B cell (primary cell): ENCODE measurements around the gene NHS. TPM values are rescaled to one million over a fixed set of nuclear protein-coding genes. Genes with fewer than 3 reads are reported as not detected.

Experiments used
- ATAC-seq: fragments of 200-7000 bp; cut with Tn5 transposase; one replicate; pipeline ENCODE4 v1.10.0; 2021; ENCODE audit warnings: low read depth, mild to moderate bottlenecking, moderate number of reproducible peaks, moderate library complexity
- CTCF ChIA-PET: fragments of 350-600 bp; sonication (Branson Sonifier 250); formaldehyde crosslinking; loops from one replicate; lab custom pipeline; 2021; ENCODE audit warnings: antibody characterized with exemption, inconsistent platforms; lab: Charles Lee
- POLR2A ChIA-PET: fragments of 350-600 bp; sonication (Branson Sonifier 250); formaldehyde crosslinking; loops from one replicate; lab custom pipeline; 2021; ENCODE audit warnings: antibody characterized with exemption; lab: Charles Lee
- DNase-seq: peaks from one replicate; pipeline ENCODE4 v3.0.0; 2013
- H2AFZ ChIP-seq: 2 replicates; pipeline ENCODE4 v1.6.1; 2012; ENCODE audit warnings: mild to moderate bottlenecking, low read depth, low read length; ENCODE audit not compliant: insufficient read depth, poor library complexity, severe bottlenecking
- H3K27ac ChIP-seq, 2 donors: 1 replicate in 1 of 2; 2 replicates in 1 of 2; pipeline ENCODE4 v1.5.1; 2012 to 2013; ENCODE audit warnings: low read length in 2 of 2, mild to moderate bottlenecking in 2 of 2, moderate library complexity in 1 of 2
- H3K27me3 ChIP-seq, 4 experiments: fragments of 200-600 bp in 1 of 4; sonication (generic) in 1 of 4; replicated peaks in 1 of 4; 1 replicate in 2 of 4; 2 replicates in 2 of 4; pipeline versions ENCODE4 v1.6.1 to v1.7.0; 2013 to 2016; ENCODE audit warnings: low read length in 3 of 4, mild to moderate bottlenecking in 2 of 4, mixed read lengths in 1 of 4, moderate library complexity in 1 of 4; ENCODE audit not compliant: insufficient read depth in 4 of 4, control insufficient read depth in 3 of 4; ENCODE audit errors: control extremely low read depth in 1 of 4
- H3K36me3 ChIP-seq, 2 experiments: replicated peaks in 1 of 2; 1 replicate in 1 of 2; 2 replicates in 1 of 2; pipeline versions ENCODE4 v1.6.1 to v1.7.1; 2013; ENCODE audit warnings: low read length in 1 of 2; ENCODE audit not compliant: insufficient read depth in 2 of 2, control insufficient read depth in 1 of 2; ENCODE audit errors: control extremely low read depth in 1 of 2, extremely low read depth in 1 of 2
- H3K4me1 ChIP-seq, 2 donors: fragments of 200-600 bp in 1 of 2; sonication (generic) in 1 of 2; 1 replicate in 1 of 2; 2 replicates in 1 of 2; pipeline versions ENCODE4 v1.5.1 to v1.6.1; 2013 to 2017; ENCODE audit warnings: low read length in 2 of 2; ENCODE audit not compliant: control insufficient read depth in 2 of 2, insufficient read depth in 2 of 2
- H3K4me2 ChIP-seq: replicated peaks from 2 replicates; pipeline ENCODE3; 2012; ENCODE audit warnings: mild to moderate bottlenecking, low read depth, low read length; ENCODE audit not compliant: poor library complexity, severe bottlenecking
- H3K4me3 ChIP-seq, 5 experiments: fragments of 200-600 bp in 1 of 5; sonication (generic) in 1 of 5; 1 replicate in 3 of 5; 2 replicates in 2 of 5; pipeline versions ENCODE4 v1.5.1 to v1.7.0; 2011 to 2016; ENCODE audit warnings: low read length in 4 of 5, mild to moderate bottlenecking in 4 of 5, low read depth in 2 of 5, control low read depth in 1 of 5, moderate library complexity in 1 of 5; ENCODE audit not compliant: insufficient read depth in 1 of 5; ENCODE audit errors: control extremely low read depth in 1 of 5, extremely low read depth in 1 of 5
- H3K79me2 ChIP-seq: fragments of 200-600 bp; sonication (generic); one replicate; pipeline ENCODE4 v1.6.0; 2016; ENCODE audit warnings: low read length; ENCODE audit not compliant: control insufficient read depth, insufficient read depth
- H3K9ac ChIP-seq: fragments of 200-600 bp; sonication (generic); 2 replicates; pipeline ENCODE4 v1.6.1; 2017; ENCODE audit warnings: mild to moderate bottlenecking, low read length, moderate library complexity
- H3K9me3 ChIP-seq, 3 donors: one replicate each; pipeline versions ENCODE4 v1.6.1 to v1.7.1; 2013; ENCODE audit warnings: low read length in 2 of 3; ENCODE audit not compliant: control insufficient read depth in 2 of 3, insufficient read depth in 1 of 3; ENCODE audit errors: control extremely low read depth in 1 of 3
- H4K20me1 ChIP-seq: 2 replicates; pipeline ENCODE4 v1.6.0; 2012; ENCODE audit warnings: mild to moderate bottlenecking, low read length; ENCODE audit not compliant: insufficient read depth, control insufficient read depth, poor library complexity, severe bottlenecking
- H3K27ac Mint-ChIP-seq: one replicate; pipeline ENCODE4 v1.8.0; 2021; ENCODE audit warnings: mixed read lengths
- H3K27me3 Mint-ChIP-seq: one replicate; pipeline ENCODE4 v1.8.0; 2021; ENCODE audit warnings: mixed read lengths
- H3K4me1 Mint-ChIP-seq: one replicate; pipeline ENCODE4 v1.8.0; 2021; ENCODE audit warnings: mixed read lengths
- H3K4me3 Mint-ChIP-seq: one replicate; pipeline ENCODE4 v1.8.0; 2021; ENCODE audit warnings: mixed read lengths
- H3K9me3 Mint-ChIP-seq: one replicate; pipeline ENCODE4 v1.8.0; 2022; ENCODE audit warnings: mixed read lengths; ENCODE audit not compliant: insufficient read depth
- CTCF ChIP-seq: fragments of 200-600 bp; IDR thresholded peaks from one replicate; pipeline ENCODE4 v1.8.0; 2022; ENCODE audit warnings: antibody characterized with exemption, mild to moderate bottlenecking
- EZH2 ChIP-seq: IDR thresholded peaks from 2 replicates; pipeline ENCODE4 v1.6.1; 2012; ENCODE audit warnings: borderline replicate concordance, low read depth, mild to moderate bottlenecking, moderate library complexity, low read length; ENCODE audit not compliant: insufficient read depth, poor library complexity, severe bottlenecking
- WGBS: methylation state at CpG from one replicate; pipeline ENCODE4 v1.1.5; 2013; ENCODE audit warnings: missing lambda C conversion rate; ENCODE audit not compliant: insufficient coverage; 5-methylcytosine and 5-hydroxymethylcytosine counted together
- intact Hi-C: fragments of 100-400 bp; cut with micrococcal nuclease; formaldehyde crosslinking; loops from one replicate; pipeline ENCODE4 v1.10.0; 2022
- polyA plus RNA-seq: library from polyadenylated mRNA; depleted of rRNA; stranded (reverse); fragments of >200 nt; gene quantifications from 2 replicates; pipeline ENCODE4 v1.2.3, GENCODE V29; 2012
- total RNA-seq, 2 donors: library from RNA; stranded (reverse); fragments of 120-200 nt in 1 of 2; gene quantifications; 1 replicate in 1 of 2; 2 replicates in 1 of 2; pipeline versions ENCODE4 v1.2.3 to v1.2.4, GENCODE V29; 2013 to 2022

NHS gene
- total and polyA plus RNA-seq, 2 donors (not counting 1 experiment from before 2014, with no cell fraction given): not detected

GRCh38 chrX:17669458-17669857 lies 294.5 kb downstream of the NHS start:
- Mint-ChIP-seq H3K27ac (no peak overlapping the region), H3K27me3 (peaks cover 4% of the 10 kb centered on the region), H3K4me1 (no peaks in the 10 kb centered on the region), H3K9me3 (no peaks in the 10 kb centered on the region), H3K4me3 (no peak overlapping the region)
- ATAC-seq (no peak), DNase-seq (no peak)
- intact Hi-C loops: no loop called here
- Histone ChIP-seq H3K4me2 (no peak overlapping the region), H4K20me1 (no peaks in the 10 kb centered on the region), H3K27ac (no peak overlapping the region), H3K79me2 (no peaks in the 10 kb centered on the region), H3K36me3 (no peaks in the 10 kb centered on the region), H2AFZ (no peak overlapping the region), H3K9me3 (no peaks in the 10 kb centered on the region), H3K4me1 (no peaks in the 10 kb centered on the region), H3K4me3 (no peak overlapping the region), H3K27me3 (no peaks in the 10 kb centered on the region), H3K9ac (no peak overlapping the region)
- TF ChIP-seq EZH2: no peak
- no peak for TF ChIP-seq CTCF
- POLR2A ChIA-PET: no interaction called here
- 0% methylated on average over 1 of the region's 2 CpGs for WGBS
- CTCF ChIA-PET: no interaction called here

GRCh38 chrX:17669891-17670290 lies 294.9 kb downstream of the NHS start:
- no peak overlapping the region for H3K27ac Mint-ChIP-seq
- Histone ChIP-seq H3K9me3 (no peaks in the 10 kb centered on the region), H3K4me2 (no peak overlapping the region), H3K27ac (no peak overlapping the region), H3K4me1 (no peaks in the 10 kb centered on the region), H4K20me1 (no peaks in the 10 kb centered on the region), H3K27me3 (no peaks in the 10 kb centered on the region), H2AFZ (no peak overlapping the region), H3K9ac (no peak overlapping the region), H3K4me3 (no peak overlapping the region), H3K36me3 (no peaks in the 10 kb centered on the region), H3K79me2 (no peaks in the 10 kb centered on the region)
- ChIA-PET POLR2A (no interaction called here), CTCF (no interaction called here)
- peaks cover 4% of the 10 kb centered on the region for H3K27me3 Mint-ChIP-seq
- WGBS: no CpG with 5 or more reads among the region's 1 CpG
- H3K9me3 Mint-ChIP-seq: no peaks in the 10 kb centered on the region
- no peak for TF ChIP-seq EZH2
- no peak for TF ChIP-seq CTCF
- H3K4me3 Mint-ChIP-seq: no peak overlapping the region
- ATAC-seq (no peak), DNase-seq (no peak)
- no peaks in the 10 kb centered on the region for H3K4me1 Mint-ChIP-seq
- intact Hi-C loops: no loop called here
